GM12892 (cell line): Measurements from ENCODE around the gene ATOH1.

Experiments used
- POLR2A ChIP-seq: IDR thresholded peaks from 2 replicates; pipeline ENCODE4 v1.6.1; 2011; ENCODE audit warnings: low read depth, low read length, control low read depth
- TAF1 ChIP-seq: IDR thresholded peaks from 2 replicates; pipeline ENCODE4 v1.6.1; 2011; ENCODE audit warnings: low read depth, mild to moderate bottlenecking, control low read depth, low read length, borderline replicate concordance

DNA sequence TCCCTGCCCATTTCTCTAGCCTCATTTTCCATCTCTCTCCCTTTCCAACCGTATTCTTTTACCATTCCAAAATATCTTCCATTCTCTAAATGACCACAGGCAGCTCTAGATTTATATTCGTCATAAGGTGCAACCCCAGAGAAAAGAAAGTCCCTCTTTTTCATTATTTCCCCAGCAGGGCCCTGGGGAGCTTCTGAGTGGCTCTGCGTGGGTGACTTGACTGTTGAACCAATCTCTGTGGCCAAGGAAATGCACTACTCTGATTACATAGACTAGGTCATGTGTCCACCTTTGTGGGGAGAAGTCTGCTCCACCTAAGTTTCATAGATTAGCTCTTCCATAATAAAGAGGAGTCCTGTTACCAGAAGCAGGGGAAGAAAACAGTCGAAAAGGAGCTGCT, 51.4 kb downstream of the ATOH1 start:
- no peak for TF ChIP-seq POLR2A
- no peak for TF ChIP-seq TAF1
